HepG2 (cell line): ENCODE measurements around the gene CLTCL1. TPM values are rescaled to one million over a fixed set of nuclear protein-coding genes. Genes with fewer than 3 reads are reported as not detected.

Experiments used
- AHDC1 ChIP-seq: sonication (generic); formaldehyde crosslinking; IDR thresholded peaks from 2 replicates; pipeline ENCODE4 v1.5.1; 2020; ENCODE audit warnings: mild to moderate bottlenecking, missing genetic modification reagents, borderline replicate concordance
- EED ChIP-seq: sonication (generic); formaldehyde crosslinking; IDR thresholded peaks from 2 replicates; pipeline ENCODE4 v1.5.0; 2020; ENCODE audit warnings: mild to moderate bottlenecking, missing genetic modification reagents
- NFAT5 ChIP-seq: sonication (generic); formaldehyde crosslinking; IDR thresholded peaks from 2 replicates; pipeline ENCODE4 v1.4.0; 2020; ENCODE audit warnings: missing genetic modification reagents
- RFX5 ChIP-seq: IDR thresholded peaks from 2 replicates; pipeline ENCODE4 v1.6.1; 2011; ENCODE audit warnings: low read depth, low read length, improper control_type of control experiment
- RFXAP ChIP-seq: sonication (generic); formaldehyde crosslinking; IDR thresholded peaks from 2 replicates; pipeline ENCODE4 v1.4.0; 2020; ENCODE audit warnings: missing genetic modification reagents, borderline replicate concordance
- ZNF256 ChIP-seq: sonication (generic); formaldehyde crosslinking; conservative IDR thresholded peaks from 2 replicates; pipeline ENCODE4 v1.4.0; 2020; ENCODE audit warnings: missing genetic modification reagents
- ZNF770 ChIP-seq: sonication (generic); formaldehyde crosslinking; IDR thresholded peaks from 2 replicates; pipeline ENCODE4 v1.5.0; 2020; ENCODE audit warnings: mild to moderate bottlenecking, missing genetic modification reagents
- polyA plus RNA-seq, 8 experiments: library from polyadenylated mRNA; depleted of rRNA in 3 of 8; stranded (reverse) in 7 of 8; unstranded in 1 of 8; fragments of >200 nt; fragmentation: Illumina TruSeq in 4 of 8; extraction: Trizol in 4 of 8; gene quantifications; 2 replicates each; pipeline versions ENCODE4 v1.2.1 to v1.2.3, GENCODE V29; 2011 to 2016; ENCODE audit warnings: low read depth in 4 of 8, missing spikeins in 1 of 8, mixed read lengths in 1 of 8; ENCODE audit not compliant: insufficient read depth in 1 of 8
- total RNA-seq, 5 experiments: library from RNA; depleted of rRNA; stranded (reverse); fragments of >200 nt; fragmentation: Illumina TruSeq; extraction: Trizol; gene quantifications; 2 replicates each; pipeline ENCODE4 v1.2.3, GENCODE V29; 2016; ENCODE audit warnings: low read depth in 1 of 5

The CLTCL1 gene
- total and polyA plus RNA-seq, 2 of the 13 experiments (the other 11 are each of a cell fraction or from before 2014, with no cell fraction given): 8.1 to 10.9 TPM

GRCh38 chr22:19177164-19178064, 114.1 kb downstream of the CLTCL1 start (continued):
- TF ChIP-seq ZNF256 (CRISPR knock-in tag): no peak
- TF ChIP-seq EED: no peak
- no peak for TF ChIP-seq AHDC1
- TF ChIP-seq NFAT5: no peak
- TF ChIP-seq ZNF770 (CRISPR knock-in tag): 0 out of 2 replicates have a peak, but pooled peaks have one; percentile 16
- TF ChIP-seq RFX5: no peak
- TF ChIP-seq RFXAP (CRISPR knock-in tag): 0 out of 2 replicates have a peak, but pooled peaks have one; percentile 46
